Activated naive CD4-positive, alpha-beta T cell treated with anti-CD3 and anti-CD28 coated beads for 36 hours (primary cell): ENCODE results near the gene RILPL1. TPM values are rescaled to one million over a fixed set of nuclear protein-coding genes. Genes with fewer than 3 reads are reported as not detected.
"Not testable (repeated sequence)": the region's sequence is repeated elsewhere in the genome, so short reads cannot be mapped to it uniquely, and the experiment has no call there.

ENCODE experiments used
- CTCF ChIA-PET: fragments of 350-600 bp; sonication (Branson Sonifier 250); formaldehyde crosslinking; loops from one replicate; lab custom pipeline; 2021; ENCODE audit warnings: antibody characterized with exemption; lab: Charles Lee
- DNase-seq: peaks from one replicate; pipeline ENCODE4 v3.0.0-alpha.2; 2020
- H3K27ac Mint-ChIP-seq: one replicate; pipeline ENCODE4 v1.8.0; 2021; ENCODE audit warnings: mild to moderate bottlenecking, mixed read lengths
- H3K27me3 Mint-ChIP-seq: one replicate; pipeline ENCODE4 v1.8.0; 2021; ENCODE audit warnings: low read depth, mixed read lengths
- H3K36me3 Mint-ChIP-seq: one replicate; pipeline ENCODE4 v1.8.0; 2021; ENCODE audit warnings: low read depth, mixed read lengths
- H3K4me1 Mint-ChIP-seq: one replicate; pipeline ENCODE4 v1.8.0; 2021; ENCODE audit warnings: low read depth, mixed read lengths
- H3K4me3 Mint-ChIP-seq: one replicate; pipeline ENCODE4 v1.8.0; 2021; ENCODE audit warnings: mild to moderate bottlenecking, moderate library complexity, mixed read lengths
- H3K9me3 Mint-ChIP-seq: one replicate; pipeline ENCODE4 v1.8.0; 2021; ENCODE audit warnings: mixed read lengths
- intact Hi-C: fragments of 100-400 bp; cut with micrococcal nuclease; formaldehyde crosslinking; loops from one replicate; pipeline ENCODE4 v1.15.1; 2023
- total RNA-seq, 2 experiments: library from RNA; stranded (reverse); gene quantifications; one replicate each; pipeline ENCODE4 v1.2.3, GENCODE V29; 2021

Gene RILPL1
- total RNA-seq, 2 experiments from 2014 or later, result 2.2 to 3.2 TPM

GRCh38 chr12:123472438-123472849 is 61.1 kb downstream of the RILPL1 start:
- Mint-ChIP-seq H3K4me3 (no peak overlapping the region), H3K27me3 (no peaks in the 10 kb centered on the region), H3K27ac (no peak overlapping the region), H3K4me1 (peaks cover 29% of the 10 kb centered on the region), H3K9me3 (no peaks in the 10 kb centered on the region), H3K36me3 (peaks cover 10% of the 10 kb centered on the region)
- intact Hi-C loops, result no loop called here
- no peak for DNase-seq
- CTCF ChIA-PET, result interaction anchor here (0.9 kb wide), 1 partner anchor 11 kb away, joined by 4 read pairs; no protein-coding TSS in a partner anchor

GRCh38 chr12:123471374-123472068 is 62.0 kb downstream of the RILPL1 start:
- CTCF ChIA-PET, result no interaction called here
- intact Hi-C loops, result no loop called here
- peaks cover 22% of the 10 kb centered on the region for H3K4me1 Mint-ChIP-seq
- H3K27ac Mint-ChIP-seq, result no peak overlapping the region
- H3K27me3 Mint-ChIP-seq, result no peaks in the 10 kb centered on the region
- peaks cover 9% of the 10 kb centered on the region for H3K36me3 Mint-ChIP-seq
- no peak for DNase-seq
- H3K9me3 Mint-ChIP-seq, result no peaks in the 10 kb centered on the region
- no peak overlapping the region for H3K4me3 Mint-ChIP-seq

- intact Hi-C loops, result no loop called here
- Mint-ChIP-seq H3K36me3 (peaks cover 14% of the 10 kb centered on the region), H3K4me1 (peaks cover 18% of the 10 kb centered on the region), H3K27ac (no peak overlapping the region), H3K9me3 (no peaks in the 10 kb centered on the region), H3K4me3 (no peak overlapping the region), H3K27me3 (no peaks in the 10 kb centered on the region)
- CTCF ChIA-PET, result interaction anchor here (1.6 kb wide), 1 partner anchor 10 kb away, joined by 7 read pairs; no protein-coding TSS in a partner anchor
- DNase-seq, result no peak
Observed at GRCh38 chr12:123469978-123470377, 63.5 kb downstream of the RILPL1 start.

GRCh38 chr12:123468786-123469185 is 64.7 kb downstream of the RILPL1 start:
- H3K36me3 Mint-ChIP-seq, result peaks cover 14% of the 10 kb centered on the region
- no peaks in the 10 kb centered on the region for H3K9me3 Mint-ChIP-seq
- DNase-seq, result no peak
- no peaks in the 10 kb centered on the region for H3K27me3 Mint-ChIP-seq
- H3K4me1 Mint-ChIP-seq, result peaks cover 12% of the 10 kb centered on the region
- H3K4me3 Mint-ChIP-seq, result no peak overlapping the region
- no peak overlapping the region for H3K27ac Mint-ChIP-seq
- CTCF ChIA-PET, result interaction anchor here (0.7 to 1.0 kb wide), 3 partner anchors 167 to 540 kb away, joined by 3 to 5 read pairs (median 3); no protein-coding TSS in a partner anchor
- intact Hi-C loops, result no loop called here

- Mint-ChIP-seq H3K27me3 (no peaks in the 10 kb centered on the region), H3K27ac (no peak overlapping the region), H3K9me3 (no peaks in the 10 kb centered on the region), H3K36me3 (peaks cover 19% of the 10 kb centered on the region), H3K4me1 (peaks cover 23% of the 10 kb centered on the region), H3K4me3 (no peak overlapping the region)
- CTCF ChIA-PET, result no interaction called here
- no peak for DNase-seq
- intact Hi-C loops, result no loop called here
Observed at GRCh38 chr12:123465084-123465483, 68.4 kb downstream of the RILPL1 start.

GRCh38 chr12:123463174-123463573 is 70.3 kb downstream of the RILPL1 start:
- CTCF ChIA-PET, DNase-seq, H3K27me3 Mint-ChIP-seq, H3K9me3 Mint-ChIP-seq, H3K4me3 Mint-ChIP-seq, intact Hi-C loops, H3K27ac Mint-ChIP-seq: not testable (repeated sequence)
- Mint-ChIP-seq H3K36me3 (peaks cover 28% of the 10 kb centered on the region), H3K4me1 (peaks cover 35% of the 10 kb centered on the region)

- intact Hi-C loops, result loop anchor here (1.0 to 2.0 kb wide), 7 partner anchors 10 to 483 kb away; partner anchors contain the start of genes KMT5A, MPHOSPH9, MTRFR and OGFOD2
- H3K36me3 Mint-ChIP-seq, result peaks cover 17% of the 10 kb centered on the region
- no peaks in the 10 kb centered on the region for H3K27me3 Mint-ChIP-seq
- H3K4me3 Mint-ChIP-seq, result peak within 1 kb of the TSS; percentile 97
- DNase-seq, result peak; percentile 83
- no peaks in the 10 kb centered on the region for H3K9me3 Mint-ChIP-seq
- CTCF ChIA-PET, result interaction anchor here (0.7 to 1.2 kb wide), 3 partner anchors 9 to 162 kb away, joined by 3 read pairs; no protein-coding TSS in a partner anchor
- H3K4me1 Mint-ChIP-seq, result peaks cover 25% of the 10 kb centered on the region
- H3K27ac Mint-ChIP-seq, result peak within 1 kb of the TSS; percentile 100
Observed at GRCh38 chr12:123457980-123458779, 75.3 kb downstream of the RILPL1 start, which contains the start of gene SNRNP35. SNRNP35 (plus strand) TSS chr12:123458139; CDS start chr12:123465541, 7,402 bp downstream.

GRCh38 chr12:123453165-123453564 is 80.4 kb downstream of the RILPL1 start:
- H3K9me3 Mint-ChIP-seq, result no peaks in the 10 kb centered on the region
- CTCF ChIA-PET, result no interaction called here
- no peak for DNase-seq
- peaks cover 13% of the 10 kb centered on the region for H3K4me1 Mint-ChIP-seq
- H3K27ac Mint-ChIP-seq, result no peak overlapping the region
- intact Hi-C loops, result no loop called here
- no peaks in the 10 kb centered on the region for H3K27me3 Mint-ChIP-seq
- H3K4me3 Mint-ChIP-seq, result no peak overlapping the region
- peaks cover 2% of the 10 kb centered on the region for H3K36me3 Mint-ChIP-seq

GRCh38 chr12:123452276-123452550 is 81.3 kb downstream of the RILPL1 start:
- H3K27ac Mint-ChIP-seq, intact Hi-C loops, DNase-seq, H3K9me3 Mint-ChIP-seq, H3K36me3 Mint-ChIP-seq, H3K4me3 Mint-ChIP-seq, H3K27me3 Mint-ChIP-seq: not testable (repeated sequence)
- peaks cover 17% of the 10 kb centered on the region for H3K4me1 Mint-ChIP-seq
- CTCF ChIA-PET, result interaction anchor here (0.6 to 0.9 kb wide), 2 partner anchors 12 to 128 kb away, joined by 4 read pairs; no protein-coding TSS in a partner anchor

GRCh38 chr12:123450636-123451035 is 82.9 kb downstream of the RILPL1 start:
- H3K27me3 Mint-ChIP-seq, result no peaks in the 10 kb centered on the region
- H3K36me3 Mint-ChIP-seq, result no peaks in the 10 kb centered on the region
- CTCF ChIA-PET, result no interaction called here
- H3K27ac Mint-ChIP-seq, result no peak overlapping the region
- H3K9me3 Mint-ChIP-seq, result no peaks in the 10 kb centered on the region
- no peak overlapping the region for H3K4me3 Mint-ChIP-seq
- no peak for DNase-seq
- intact Hi-C loops, result no loop called here
- peaks cover 26% of the 10 kb centered on the region for H3K4me1 Mint-ChIP-seq

GRCh38 chr12:123449856-123450255 is 83.7 kb downstream of the RILPL1 start:
- Mint-ChIP-seq H3K9me3 (no peaks in the 10 kb centered on the region), H3K4me3 (no peak overlapping the region), H3K36me3 (no peaks in the 10 kb centered on the region), H3K4me1 (peaks cover 30% of the 10 kb centered on the region), H3K27ac (peak overlapping the region; percentile 85), H3K27me3 (no peaks in the 10 kb centered on the region)
- intact Hi-C loops, result no loop called here
- no peak for DNase-seq
- CTCF ChIA-PET, result no interaction called here

- Mint-ChIP-seq H3K27me3 (no peaks in the 10 kb centered on the region), H3K4me1 (peaks cover 30% of the 10 kb centered on the region), H3K36me3 (no peaks in the 10 kb centered on the region), H3K27ac (peak overlapping the region; percentile 85), H3K4me3 (peak overlapping the region; percentile 38), H3K9me3 (no peaks in the 10 kb centered on the region)
- CTCF ChIA-PET, result interaction anchor here (0.7 to 1.1 kb wide), 2 partner anchors 9 to 11 kb away, joined by 3 read pairs; partner anchors contain the start of gene SNRNP35
- DNase-seq, result no peak
- intact Hi-C loops, result no loop called here
Observed at GRCh38 chr12:123449249-123449733, 84.2 kb downstream of the RILPL1 start.
